HepG2 (cell line): ENCODE results near the gene ABTB2. TPM values are rescaled to one million over a fixed set of nuclear protein-coding genes. Genes with fewer than 3 reads are reported as not detected.
A peak's percentile ranks its signal among the peaks of the same experiment; 100 is the strongest.

Experiments
- BHLHE40 ChIP-seq: IDR thresholded peaks from 2 replicates; pipeline ENCODE4 v1.6.1; 2011; ENCODE audit warnings: low read length, improper control_type of control experiment
- DMAP1 ChIP-seq: IDR thresholded peaks from 2 replicates; pipeline ENCODE4 v1.6.1; 2016
- ESRRA ChIP-seq: sonication (generic); formaldehyde crosslinking; IDR thresholded peaks from 2 replicates; pipeline ENCODE4 v1.5.1; 2020; ENCODE audit warnings: mild to moderate bottlenecking, low read depth, missing genetic modification reagents
- FOSL2 ChIP-seq: sonication (generic); formaldehyde crosslinking; IDR thresholded peaks from 2 replicates; pipeline ENCODE4 v1.4.0; 2020; ENCODE audit warnings: missing genetic modification reagents
- HDAC1 ChIP-seq: sonication (generic); formaldehyde crosslinking; IDR thresholded peaks from 2 replicates; pipeline ENCODE4 v1.5.1; 2020; ENCODE audit warnings: mild to moderate bottlenecking, missing genetic modification reagents
- KLF6 ChIP-seq: IDR thresholded peaks from 2 replicates; pipeline ENCODE4 v1.8.0; 2016; ENCODE audit warnings: missing biosample characterization, missing genetic modification reagents
- LCORL ChIP-seq, 2 experiments: fragments of 450-650 bp in 1 of 2; sonication (generic) in 1 of 2; formaldehyde crosslinking in 1 of 2; IDR thresholded peaks; 2 replicates each; pipeline versions ENCODE4 v1.5.0 to v1.6.1; 2017 to 2020; ENCODE audit warnings: antibody characterized with exemption in 1 of 2, missing genetic modification reagents in 1 of 2
- MXI1 ChIP-seq: IDR thresholded peaks from 3 replicates; pipeline ENCODE4 v1.6.1; 2012; ENCODE audit warnings: low read depth, low read length, inconsistent platforms, borderline replicate concordance
- MYNN ChIP-seq: sonication (generic); formaldehyde crosslinking; IDR thresholded peaks from 2 replicates; pipeline ENCODE4 v1.4.0; 2020; ENCODE audit warnings: mild to moderate bottlenecking, low read depth, missing genetic modification reagents
- POLR2AphosphoS5 ChIP-seq: IDR thresholded peaks from 2 replicates; pipeline ENCODE4 v1.6.1; 2012; ENCODE audit warnings: low read depth, low read length
- RAD21 ChIP-seq: fragments of 450-650 bp; formaldehyde crosslinking; IDR thresholded peaks from 2 replicates; pipeline ENCODE4 v1.5.0; 2020; ENCODE audit warnings: mild to moderate bottlenecking
- RORA ChIP-seq: sonication (generic); formaldehyde crosslinking; IDR thresholded peaks from 2 replicates; pipeline ENCODE4 v1.5.0; 2020; ENCODE audit warnings: mild to moderate bottlenecking, missing genetic modification reagents, moderate library complexity
- SAFB2 ChIP-seq: sonication (generic); formaldehyde crosslinking; IDR thresholded peaks from 2 replicates; pipeline ENCODE4 v1.5.1; 2020; ENCODE audit warnings: missing genetic modification reagents, low read depth, mild to moderate bottlenecking, borderline replicate concordance
- SMAD1 ChIP-seq: sonication (generic); formaldehyde crosslinking; IDR thresholded peaks from 2 replicates; pipeline ENCODE4 v1.4.0; 2020; ENCODE audit warnings: missing genetic modification reagents, low read depth, mild to moderate bottlenecking, borderline replicate concordance
- SUZ12 ChIP-seq: fragments of 150-350 bp; IDR thresholded peaks from 2 replicates; pipeline ENCODE4 v1.6.1; 2014; ENCODE audit warnings: low read depth, low read length
- TAF15 ChIP-seq: fragments of 200-400 bp; formaldehyde crosslinking; IDR thresholded peaks from one replicate; pipeline ENCODE4 v1.6.1; 2018; ENCODE audit warnings: mild to moderate bottlenecking, low read depth, low read length; ENCODE audit not compliant: poor library complexity, severe bottlenecking
- ZKSCAN8 ChIP-seq: IDR thresholded peaks from 2 replicates; pipeline ENCODE4 v1.6.1; 2016; ENCODE audit warnings: borderline replicate concordance, missing genetic modification reagents, missing compliant biosample characterization
- ZNF670 ChIP-seq: sonication (generic); formaldehyde crosslinking; IDR thresholded peaks from 2 replicates; pipeline ENCODE4 v1.8.0; 2022; ENCODE audit warnings: mild to moderate bottlenecking, missing genetic modification reagents, borderline replicate concordance
- ZNF773 ChIP-seq: sonication (generic); formaldehyde crosslinking; IDR thresholded peaks from 2 replicates; pipeline ENCODE4 v1.4.0; 2020; ENCODE audit warnings: missing genetic modification reagents, borderline replicate concordance
- ZNF883 ChIP-seq: sonication (generic); formaldehyde crosslinking; IDR thresholded peaks from 2 replicates; pipeline ENCODE4 v1.5.1; 2020; ENCODE audit warnings: mild to moderate bottlenecking, missing genetic modification reagents; ENCODE audit errors: not compliant biosample characterization
- ZNF891 ChIP-seq: sonication (generic); formaldehyde crosslinking; IDR thresholded peaks from 2 replicates; pipeline ENCODE4 v1.5.0; 2020; ENCODE audit warnings: mild to moderate bottlenecking, missing genetic modification reagents
- polyA plus RNA-seq, 8 experiments: library from polyadenylated mRNA; depleted of rRNA in 3 of 8; stranded (reverse) in 7 of 8; unstranded in 1 of 8; fragments of >200 nt; fragmentation: Illumina TruSeq in 4 of 8; extraction: Trizol in 4 of 8; gene quantifications; 2 replicates each; pipeline versions ENCODE4 v1.2.1 to v1.2.3, GENCODE V29; 2011 to 2016; ENCODE audit warnings: low read depth in 4 of 8, missing spikeins in 1 of 8, mixed read lengths in 1 of 8; ENCODE audit not compliant: insufficient read depth in 1 of 8
- total RNA-seq, 5 experiments: library from RNA; depleted of rRNA; stranded (reverse); fragments of >200 nt; fragmentation: Illumina TruSeq; extraction: Trizol; gene quantifications; 2 replicates each; pipeline ENCODE4 v1.2.3, GENCODE V29; 2016; ENCODE audit warnings: low read depth in 1 of 5
- TF ChIP-seq, protein P1 (sequence below): sonication (generic); formaldehyde crosslinking; IDR thresholded peaks from 2 replicates; pipeline ENCODE4 v1.4.0; 2020; ENCODE audit warnings: missing genetic modification reagents
- TF ChIP-seq, protein P2 (sequence below): sonication (generic); formaldehyde crosslinking; IDR thresholded peaks from 2 replicates; pipeline ENCODE4 v1.8.1; 2023; ENCODE audit warnings: mild to moderate bottlenecking, missing genetic modification reagents
- TF ChIP-seq, protein P3 (sequence below): sonication (generic); formaldehyde crosslinking; IDR thresholded peaks from 2 replicates; pipeline ENCODE4 v1.9.0; 2022; ENCODE audit warnings: missing genetic modification reagents, mild to moderate bottlenecking, borderline replicate concordance

Gene ABTB2
- total and polyA plus RNA-seq, 2 of the 13 experiments (the other 11 are each of a cell fraction or from before 2014, with no cell fraction given) = 5.1 to 15.4 TPM

DNA sequence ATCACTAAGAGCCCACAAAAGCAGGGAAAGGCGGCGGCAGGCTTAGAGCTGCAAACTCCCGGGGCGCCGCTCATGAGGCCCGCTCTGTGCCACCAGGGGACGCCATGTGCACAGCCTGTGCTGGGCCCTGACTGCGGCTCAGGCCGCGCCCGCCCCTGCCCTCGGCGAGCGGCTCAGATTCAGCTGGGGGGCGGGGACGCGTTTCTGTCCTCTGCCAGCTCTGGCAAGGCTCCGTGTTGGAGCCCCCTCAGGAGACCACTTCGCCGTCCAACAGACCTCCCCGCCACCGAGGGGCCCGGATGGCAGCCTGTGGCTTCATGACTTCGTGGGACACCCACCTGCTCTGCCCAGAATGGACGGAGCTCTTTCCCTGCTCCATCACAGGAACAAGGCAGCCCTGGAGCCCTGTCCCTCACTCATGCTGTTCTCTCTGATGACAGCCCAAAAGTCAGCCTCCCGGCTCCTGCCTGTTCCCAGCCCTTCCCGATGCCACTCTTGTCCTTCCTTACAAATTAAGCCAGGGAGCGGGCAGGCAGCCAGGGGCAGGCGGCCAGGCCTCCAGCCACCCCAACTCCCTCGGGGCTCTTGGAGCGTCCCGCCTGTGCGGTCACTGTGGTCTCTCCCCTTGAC is 183.3 kb downstream of the ABTB2 start (continued):
- TF ChIP-seq, protein P1, sequence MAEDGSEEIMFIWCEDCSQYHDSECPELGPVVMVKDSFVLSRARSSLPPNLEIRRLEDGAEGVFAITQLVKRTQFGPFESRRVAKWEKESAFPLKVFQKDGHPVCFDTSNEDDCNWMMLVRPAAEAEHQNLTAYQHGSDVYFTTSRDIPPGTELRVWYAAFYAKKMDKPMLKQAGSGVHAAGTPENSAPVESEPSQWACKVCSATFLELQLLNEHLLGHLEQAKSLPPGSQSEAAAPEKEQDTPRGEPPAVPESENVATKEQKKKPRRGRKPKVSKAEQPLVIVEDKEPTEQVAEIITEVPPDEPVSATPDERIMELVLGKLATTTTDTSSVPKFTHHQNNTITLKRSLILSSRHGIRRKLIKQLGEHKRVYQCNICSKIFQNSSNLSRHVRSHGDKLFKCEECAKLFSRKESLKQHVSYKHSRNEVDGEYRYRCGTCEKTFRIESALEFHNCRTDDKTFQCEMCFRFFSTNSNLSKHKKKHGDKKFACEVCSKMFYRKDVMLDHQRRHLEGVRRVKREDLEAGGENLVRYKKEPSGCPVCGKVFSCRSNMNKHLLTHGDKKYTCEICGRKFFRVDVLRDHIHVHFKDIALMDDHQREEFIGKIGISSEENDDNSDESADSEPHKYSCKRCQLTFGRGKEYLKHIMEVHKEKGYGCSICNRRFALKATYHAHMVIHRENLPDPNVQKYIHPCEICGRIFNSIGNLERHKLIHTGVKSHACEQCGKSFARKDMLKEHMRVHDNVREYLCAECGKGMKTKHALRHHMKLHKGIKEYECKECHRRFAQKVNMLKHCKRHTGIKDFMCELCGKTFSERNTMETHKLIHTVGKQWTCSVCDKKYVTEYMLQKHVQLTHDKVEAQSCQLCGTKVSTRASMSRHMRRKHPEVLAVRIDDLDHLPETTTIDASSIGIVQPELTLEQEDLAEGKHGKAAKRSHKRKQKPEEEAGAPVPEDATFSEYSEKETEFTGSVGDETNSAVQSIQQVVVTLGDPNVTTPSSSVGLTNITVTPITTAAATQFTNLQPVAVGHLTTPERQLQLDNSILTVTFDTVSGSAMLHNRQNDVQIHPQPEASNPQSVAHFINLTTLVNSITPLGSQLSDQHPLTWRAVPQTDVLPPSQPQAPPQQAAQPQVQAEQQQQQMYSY (CRISPR knock-in tag) = 0 out of 2 replicates have a peak, but pooled peaks have one; percentile 2
- TF ChIP-seq ZNF883 (peak; percentile 60), ZKSCAN8 (CRISPR knock-in tag) (peak; percentile 47; the same call in 1 of the 2 replicates), DMAP1 (CRISPR knock-in tag) (0 out of 2 replicates have a peak, but pooled peaks have one; percentile 25), ZNF670 (CRISPR knock-in tag) (no peak), LCORL (IDR thresholded peaks at IDR 0.05) (no peak), LCORL (CRISPR knock-in tag; IDR thresholded peaks at IDR 0.05) (peak; percentile 66; the same call in 1 of the 2 replicates), SUZ12 (no peak), KLF6 (peak; percentile 45; the same call in 1 of the 2 replicates), MXI1 (peak; percentile 46; the same call in 2 of the 3 replicates), MYNN (CRISPR knock-in tag) (no peak), HDAC1 (CRISPR knock-in tag) (0 out of 2 replicates have a peak, but pooled peaks have one; percentile 50), ZNF891 (peak; percentile 64), FOSL2 (CRISPR knock-in tag) (peak; percentile 50), SAFB2 (CRISPR knock-in tag) (0 out of 2 replicates have a peak, but pooled peaks have one; percentile 50), RAD21 (CRISPR knock-in tag) (peak; percentile 100), RORA (CRISPR knock-in tag) (no peak), ESRRA (CRISPR knock-in tag) (no peak), ZNF773 (CRISPR knock-in tag) (no peak), SMAD1 (CRISPR knock-in tag) (0 out of 2 replicates have a peak, but pooled peaks have one; percentile 66), POLR2AphosphoS5 (no peak), TAF15 (no peak), BHLHE40 (peak; percentile 40; the same call in 1 of the 2 replicates)
- TF ChIP-seq, protein P2, sequence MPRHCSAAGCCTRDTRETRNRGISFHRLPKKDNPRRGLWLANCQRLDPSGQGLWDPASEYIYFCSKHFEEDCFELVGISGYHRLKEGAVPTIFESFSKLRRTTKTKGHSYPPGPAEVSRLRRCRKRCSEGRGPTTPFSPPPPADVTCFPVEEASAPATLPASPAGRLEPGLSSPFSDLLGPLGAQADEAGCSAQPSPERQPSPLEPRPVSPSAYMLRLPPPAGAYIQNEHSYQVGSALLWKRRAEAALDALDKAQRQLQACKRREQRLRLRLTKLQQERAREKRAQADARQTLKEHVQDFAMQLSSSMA (CRISPR knock-in tag) = peak; percentile 81; the same call in 1 of the 2 replicates
- TF ChIP-seq, protein P3, sequence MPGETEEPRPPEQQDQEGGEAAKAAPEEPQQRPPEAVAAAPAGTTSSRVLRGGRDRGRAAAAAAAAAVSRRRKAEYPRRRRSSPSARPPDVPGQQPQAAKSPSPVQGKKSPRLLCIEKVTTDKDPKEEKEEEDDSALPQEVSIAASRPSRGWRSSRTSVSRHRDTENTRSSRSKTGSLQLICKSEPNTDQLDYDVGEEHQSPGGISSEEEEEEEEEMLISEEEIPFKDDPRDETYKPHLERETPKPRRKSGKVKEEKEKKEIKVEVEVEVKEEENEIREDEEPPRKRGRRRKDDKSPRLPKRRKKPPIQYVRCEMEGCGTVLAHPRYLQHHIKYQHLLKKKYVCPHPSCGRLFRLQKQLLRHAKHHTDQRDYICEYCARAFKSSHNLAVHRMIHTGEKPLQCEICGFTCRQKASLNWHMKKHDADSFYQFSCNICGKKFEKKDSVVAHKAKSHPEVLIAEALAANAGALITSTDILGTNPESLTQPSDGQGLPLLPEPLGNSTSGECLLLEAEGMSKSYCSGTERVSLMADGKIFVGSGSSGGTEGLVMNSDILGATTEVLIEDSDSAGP (CRISPR knock-in tag) = peak; percentile 83
